GM13977 (cell line): ENCODE data around the gene ERGIC3.
"Not testable (repeated sequence)": the region's sequence is repeated elsewhere in the genome, so short reads cannot be mapped to it uniquely, and the experiment has no call there.

Experiments used
- DNase-seq: peaks from one replicate; pipeline ENCODE4 v3.0.0; 2012; ENCODE audit warnings: low spot score
- in situ Hi-C: fragments of 300-500 bp; cut with MboI; formaldehyde crosslinking; loops from one replicate; pipeline ENCODE4 v1.12.0; 2022; ENCODE audit warnings: low sequenced_read_pairs, low pct_unique_long_range_greater_than_20kb, mixed read lengths, inconsistent platforms; ENCODE audit not compliant: unreplicated experiment
- TF ChIP-seq, protein P1 (sequence below): IDR thresholded peaks from 2 replicates; pipeline ENCODE4 v1.5.1; 2012; ENCODE audit warnings: mild to moderate bottlenecking, control low read depth; ENCODE audit not compliant: insufficient read depth; ENCODE audit errors: extremely low read depth, missing control alignments

ERGIC3 gene

DNA sequence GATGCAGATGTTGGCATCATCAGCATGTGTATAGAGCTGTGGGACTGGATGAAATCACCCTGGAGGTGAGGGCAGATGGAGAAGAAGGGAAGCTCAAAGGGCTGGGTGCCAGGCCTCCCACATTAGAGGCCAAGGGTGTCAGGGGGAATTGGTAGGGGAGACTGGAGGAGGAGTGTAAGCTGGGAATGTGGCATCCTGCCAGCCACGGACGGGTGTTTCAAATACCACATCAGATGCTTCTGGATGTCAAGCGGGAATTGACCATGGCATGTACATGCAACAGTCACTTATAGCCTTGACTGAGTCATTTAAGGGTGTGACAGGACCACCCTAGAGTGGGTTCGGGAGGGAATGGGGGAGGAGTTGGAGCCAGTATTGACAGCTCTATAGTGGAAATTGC is 9.6 kb downstream of the ERGIC3 start:
- TF ChIP-seq, protein P1, sequence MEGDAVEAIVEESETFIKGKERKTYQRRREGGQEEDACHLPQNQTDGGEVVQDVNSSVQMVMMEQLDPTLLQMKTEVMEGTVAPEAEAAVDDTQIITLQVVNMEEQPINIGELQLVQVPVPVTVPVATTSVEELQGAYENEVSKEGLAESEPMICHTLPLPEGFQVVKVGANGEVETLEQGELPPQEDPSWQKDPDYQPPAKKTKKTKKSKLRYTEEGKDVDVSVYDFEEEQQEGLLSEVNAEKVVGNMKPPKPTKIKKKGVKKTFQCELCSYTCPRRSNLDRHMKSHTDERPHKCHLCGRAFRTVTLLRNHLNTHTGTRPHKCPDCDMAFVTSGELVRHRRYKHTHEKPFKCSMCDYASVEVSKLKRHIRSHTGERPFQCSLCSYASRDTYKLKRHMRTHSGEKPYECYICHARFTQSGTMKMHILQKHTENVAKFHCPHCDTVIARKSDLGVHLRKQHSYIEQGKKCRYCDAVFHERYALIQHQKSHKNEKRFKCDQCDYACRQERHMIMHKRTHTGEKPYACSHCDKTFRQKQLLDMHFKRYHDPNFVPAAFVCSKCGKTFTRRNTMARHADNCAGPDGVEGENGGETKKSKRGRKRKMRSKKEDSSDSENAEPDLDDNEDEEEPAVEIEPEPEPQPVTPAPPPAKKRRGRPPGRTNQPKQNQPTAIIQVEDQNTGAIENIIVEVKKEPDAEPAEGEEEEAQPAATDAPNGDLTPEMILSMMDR: no peak
- in situ Hi-C loops: no loop called here
- no peak for DNase-seq

DNA sequence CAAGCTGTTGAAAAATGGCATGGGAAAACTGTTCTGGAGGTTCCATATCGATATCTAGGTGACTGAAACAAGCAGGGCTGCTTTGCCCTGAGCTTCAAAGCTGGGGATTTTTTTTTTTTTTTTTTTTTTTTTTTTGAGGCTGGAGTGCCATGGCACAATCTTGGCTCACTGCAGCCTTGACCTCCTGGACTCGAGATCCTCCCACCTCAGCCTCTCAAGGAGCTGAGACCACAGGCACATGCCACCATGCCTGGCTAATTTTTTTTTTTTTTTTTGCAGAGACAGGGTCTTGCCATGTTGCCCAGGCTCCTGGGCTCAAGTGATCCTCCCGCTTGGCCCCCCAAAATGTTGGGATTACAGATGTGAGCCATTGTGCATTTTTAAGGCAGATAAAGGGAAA is 11.0 kb downstream of the ERGIC3 start:
- TF ChIP-seq, protein P1: no peak
- in situ Hi-C loops: no loop called here
- DNase-seq: no peak

DNA sequence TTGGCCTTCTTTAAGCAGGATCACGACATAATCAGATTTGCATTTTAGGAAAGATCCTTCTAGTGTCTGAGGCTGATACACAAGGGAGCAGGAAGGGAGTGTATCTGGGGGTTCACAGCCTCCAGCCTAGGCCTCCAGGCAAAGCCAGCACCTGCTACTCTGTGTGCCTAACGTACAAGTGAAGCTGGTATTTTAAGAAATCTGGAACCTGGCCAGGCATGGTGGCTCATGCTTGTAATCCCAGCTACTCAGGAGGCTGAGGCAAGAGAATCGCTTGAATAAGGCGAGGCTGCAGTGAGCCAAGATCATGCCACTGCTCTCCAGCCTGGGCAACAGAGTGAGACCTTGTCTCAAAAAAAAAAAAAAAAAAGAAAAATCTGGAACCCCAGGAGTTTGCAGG is 13.6 kb downstream of the ERGIC3 start:
- in situ Hi-C loops, DNase-seq: not testable (repeated sequence)

DNA sequence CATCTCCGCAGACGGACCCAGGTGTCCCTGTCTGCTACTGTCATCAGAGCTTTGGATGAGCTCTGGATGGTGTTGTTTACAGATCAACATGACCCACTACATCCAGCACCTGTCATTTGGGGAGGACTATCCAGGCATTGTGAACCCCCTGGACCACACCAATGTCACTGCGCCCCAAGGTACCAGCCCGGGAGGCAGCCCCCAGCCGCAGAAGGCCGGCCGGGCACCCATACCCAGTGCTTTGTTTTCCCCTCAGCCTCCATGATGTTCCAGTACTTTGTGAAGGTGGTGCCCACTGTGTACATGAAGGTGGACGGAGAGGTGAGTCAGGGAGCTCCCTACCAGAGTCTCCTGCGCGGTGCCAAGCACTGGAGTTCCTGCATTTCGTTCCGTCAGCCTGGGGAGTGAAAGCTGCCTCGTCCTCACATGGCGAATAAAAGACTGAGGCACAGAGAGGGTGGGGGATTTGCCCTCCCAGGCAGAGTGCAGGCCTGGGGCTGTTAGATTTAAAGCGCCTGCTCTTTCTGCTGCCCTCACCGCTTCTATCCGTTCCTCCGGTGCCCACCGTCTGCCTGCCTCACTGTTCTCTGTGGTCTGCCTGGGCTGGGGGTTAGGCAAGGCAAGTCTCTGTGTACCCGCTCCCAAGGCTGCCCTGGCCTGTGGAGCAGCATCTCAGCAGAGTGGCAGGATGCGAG is 14.2 kb downstream of the ERGIC3 start:
- in situ Hi-C loops: no loop called here
- DNase-seq: no peak
- TF ChIP-seq, protein P1: no peak

DNA sequence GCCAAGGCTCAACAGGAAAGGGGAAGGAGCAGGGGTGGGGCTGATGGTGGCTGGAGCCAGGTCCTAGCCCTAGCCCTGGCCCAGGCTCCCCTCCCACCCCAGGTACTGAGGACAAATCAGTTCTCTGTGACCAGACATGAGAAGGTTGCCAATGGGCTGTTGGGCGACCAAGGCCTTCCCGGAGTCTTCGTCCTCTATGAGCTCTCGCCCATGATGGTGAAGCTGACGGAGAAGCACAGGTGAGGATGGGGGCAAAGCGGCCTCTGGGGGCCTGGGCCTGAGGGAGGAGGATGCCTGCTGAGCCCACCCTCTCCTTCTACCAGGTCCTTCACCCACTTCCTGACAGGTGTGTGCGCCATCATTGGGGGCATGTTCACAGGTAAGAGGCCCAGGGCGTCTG is 15.0 kb downstream of the ERGIC3 start:
- TF ChIP-seq, protein P1: no peak
- in situ Hi-C loops: no loop called here
- DNase-seq: no peak

DNA sequence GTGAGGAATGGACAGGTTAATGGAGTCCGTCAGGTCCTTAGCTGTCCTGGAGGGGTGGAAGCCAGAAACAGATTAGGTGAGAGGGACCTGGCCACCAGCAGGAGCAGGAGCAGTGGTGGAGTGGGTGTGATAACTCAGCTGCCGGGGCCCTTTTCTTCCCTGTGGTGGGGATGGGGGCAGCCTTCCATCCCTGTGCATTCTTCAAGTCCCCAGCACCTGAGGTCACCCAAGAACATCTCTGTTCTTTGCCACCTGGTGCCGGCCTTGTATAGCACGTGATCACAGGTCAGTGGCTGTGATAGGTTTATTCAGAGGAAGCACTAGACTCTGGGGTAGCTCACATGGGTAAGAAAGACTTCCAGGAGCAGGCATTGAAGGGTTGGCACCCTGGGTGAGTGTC is 16.6 kb downstream of the ERGIC3 start:
- in situ Hi-C loops: no loop called here
- no peak for DNase-seq
- TF ChIP-seq, protein P1: no peak

DNA sequence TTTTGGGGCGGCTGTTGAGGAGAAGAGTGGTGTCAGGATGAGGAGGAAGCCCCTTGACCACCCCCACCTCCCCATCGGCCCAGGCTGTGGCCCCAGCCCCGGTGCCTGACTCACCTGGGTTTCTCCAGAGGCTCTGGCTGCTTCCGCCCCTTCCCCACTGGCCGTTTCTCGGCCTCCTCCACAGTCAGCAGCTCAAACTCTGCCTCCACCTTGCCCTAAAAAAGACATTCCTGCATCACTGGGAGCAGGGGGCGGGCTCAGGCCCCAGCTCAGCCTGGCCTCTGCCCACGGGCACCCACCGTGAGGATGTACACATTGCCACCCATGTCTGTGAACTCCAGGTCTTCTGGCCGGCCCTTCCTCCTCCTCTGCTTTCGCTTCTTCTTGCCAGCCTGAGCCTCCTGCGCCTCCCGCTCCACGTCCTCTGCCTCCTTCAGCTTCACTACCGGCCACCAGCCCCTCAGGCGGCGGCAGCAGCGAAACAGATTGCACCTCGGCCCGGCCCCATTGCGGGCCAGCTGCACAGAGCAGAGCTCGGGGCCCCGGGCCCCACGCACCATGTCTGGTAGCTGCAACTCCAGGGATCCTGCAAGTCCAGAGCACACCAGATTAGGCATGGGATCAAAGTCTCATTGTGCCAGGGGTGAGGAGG is 17.3 kb downstream of the ERGIC3 start:
- in situ Hi-C loops: no loop called here
- TF ChIP-seq, protein P1: no peak
- DNase-seq: no peak
